Stimulated activated CD8-positive, alpha-beta memory T cell treated with anti-CD3 and anti-CD28 coated beads, Interleukin-2, amount 100 ng/mL, for 48 hours (primary cell): Measurements from ENCODE around the gene ABHD17B.
"Not testable (repeated sequence)": the region's sequence is repeated elsewhere in the genome, so short reads cannot be mapped to it uniquely, and the experiment has no call there.

Experiments
- DNase-seq, 2 donors: peaks; one replicate each; pipeline ENCODE4 v3.0.0-alpha.2; 2020; ENCODE audit warnings: low read depth in 2 of 2

ABHD17B gene

GRCh38 chr9:71911061-71911907, at the start of gene ABHD17B, which contains the start of gene C9orf85:
ABHD17B (minus strand) TSS chr9:71911193; CDS start chr9:71875080, 36,113 bp downstream.
C9orf85 (plus strand) TSS chr9:71911639; CDS start chr9:71911735, 96 bp downstream.
- peak; percentile 94 to 96 for DNase-seq

GRCh38 chr9:71955300-71955915, 44.4 kb upstream of the ABHD17B start:
- no peak for DNase-seq

- not testable (repeated sequence) for DNase-seq
Observed at GRCh38 chr9:71954652-71955051, 43.7 kb upstream of the ABHD17B start.

GRCh38 chr9:71944754-71945375, 33.9 kb upstream of the ABHD17B start:
- DNase-seq = no peak

- no peak for DNase-seq
Observed at GRCh38 chr9:71941998-71942567, 31.1 kb upstream of the ABHD17B start.

GRCh38 chr9:71941060-71941568, 30.1 kb upstream of the ABHD17B start:
- no peak for DNase-seq

GRCh38 chr9:71937898-71938297, 26.9 kb upstream of the ABHD17B start:
- DNase-seq = no peak

GRCh38 chr9:71937070-71937625, 26.2 kb upstream of the ABHD17B start:
- DNase-seq = no peak

- DNase-seq = no peak
Observed at GRCh38 chr9:71936066-71936465, 25.1 kb upstream of the ABHD17B start.

- no peak for DNase-seq
Observed at GRCh38 chr9:71931166-71931565, 20.2 kb upstream of the ABHD17B start.

GRCh38 chr9:71929791-71930440, 18.9 kb upstream of the ABHD17B start:
- no peak for DNase-seq

GRCh38 chr9:71929223-71929622, 18.2 kb upstream of the ABHD17B start:
- no peak for DNase-seq

GRCh38 chr9:71928806-71929205, 17.8 kb upstream of the ABHD17B start:
- DNase-seq = no peak

GRCh38 chr9:71928376-71928775, 17.4 kb upstream of the ABHD17B start:
- DNase-seq = no peak

GRCh38 chr9:71925834-71926233, 14.8 kb upstream of the ABHD17B start:
- DNase-seq = no peak

GRCh38 chr9:71924576-71924975, 13.6 kb upstream of the ABHD17B start:
- no peak for DNase-seq

GRCh38 chr9:71921190-71921814, 10.3 kb upstream of the ABHD17B start:
- DNase-seq = no peak

GRCh38 chr9:71920456-71921189, 9.6 kb upstream of the ABHD17B start:
- DNase-seq = no peak

GRCh38 chr9:71918419-71918818, 7.4 kb upstream of the ABHD17B start:
- no peak for DNase-seq
